Mucosa of gallbladder (tissue), 1 donor: Measurements from ENCODE around the gene CCND2. TPM values are rescaled to one million over a fixed set of nuclear protein-coding genes. Genes with fewer than 3 reads are reported as not detected.

Source experiments
- total RNA-seq: library from RNA; stranded (reverse); gene quantifications from one replicate; pipeline ENCODE4 v1.2.1, GENCODE V29; 2021
- donor health status: DM: no; HTN: no; CAD: no.

CCND2 gene
- total RNA-seq, 1 donor from 2014 or later, result 64.1 TPM

Other genes with a start within 250 kb of the CCND2 start
- 14.1 TPM for gene TIGAR, start 47.5 kb downstream of the CCND2 start, total RNA-seq
- 0.06 TPM for gene FGF23, start 106.0 kb downstream of the CCND2 start, total RNA-seq
- gene FGF6, start 172.1 kb downstream of the CCND2 start, total RNA-seq, result not detected